K562 (cell line): Measurements from ENCODE around the gene HLF. TPM values are rescaled to one million over a fixed set of nuclear protein-coding genes. Genes with fewer than 3 reads are reported as not detected.

ENCODE experiments used
- ARNT ChIP-seq, 2 experiments: fragments of 450-650 bp; IDR thresholded peaks; 2 replicates each; pipeline ENCODE4 v1.6.1; 2016; ENCODE audit warnings: mild to moderate bottlenecking in 1 of 2
- BRD4 ChIP-seq: fragments of 200-600 bp; sonication (generic); IDR thresholded peaks from 2 replicates; pipeline ENCODE4 v1.6.1; 2017; ENCODE audit warnings: inconsistent platforms
- ERF ChIP-seq: fragments of 450-650 bp; formaldehyde crosslinking; IDR thresholded peaks from 2 replicates; pipeline ENCODE4 v1.4.0; 2020; ENCODE audit warnings: mild to moderate bottlenecking, mixed read lengths
- HDAC2 ChIP-seq: fragments of 450-650 bp; IDR thresholded peaks from 2 replicates; pipeline ENCODE4 v1.6.1; 2016; ENCODE audit warnings: mild to moderate bottlenecking
- HNRNPUL1 ChIP-seq: fragments of 200-400 bp; formaldehyde crosslinking; IDR thresholded peaks from 2 replicates; pipeline ENCODE4 v1.6.1; 2017; ENCODE audit warnings: low read length
- MYNN ChIP-seq, 2 experiments: sonication (generic); formaldehyde crosslinking in 1 of 2; IDR thresholded peaks; 2 replicates each; pipeline versions ENCODE4 v1.5.0 to v1.6.1; 2016 to 2020; ENCODE audit warnings: antibody characterized with exemption in 1 of 2, missing genetic modification reagents in 1 of 2
- NCOA4 ChIP-seq: fragments of 450-650 bp; IDR thresholded peaks from 2 replicates; pipeline ENCODE4 v1.6.1; 2018; ENCODE audit warnings: mild to moderate bottlenecking; ENCODE audit not compliant: partially characterized antibody
- NFE2 ChIP-seq: IDR thresholded peaks from 2 replicates; pipeline ENCODE4 v1.6.1; 2014; ENCODE audit warnings: antibody characterized with exemption, low read depth
- RHOXF2B ChIP-seq: fragments of 250-450 bp; sonication (Bioruptor Pico); conservative IDR thresholded peaks from 2 replicates; pipeline ENCODE4 v1.5.1; 2021
- SMAD1 ChIP-seq: fragments of 150-350 bp; IDR thresholded peaks from 2 replicates; pipeline ENCODE4 v1.6.1; 2014; ENCODE audit warnings: low read length, low read depth; ENCODE audit not compliant: partially characterized antibody
- SREBF1 ChIP-seq: fragments of 150-350 bp; IDR thresholded peaks from 2 replicates; pipeline ENCODE4 v1.6.1; 2014; ENCODE audit warnings: antibody characterized with exemption, low read depth, low read length, borderline replicate concordance
- TCF7 ChIP-seq: sonication (generic); IDR thresholded peaks from 2 replicates; pipeline ENCODE4 v1.6.1; 2016; ENCODE audit warnings: antibody characterized with exemption, borderline replicate concordance
- ZNF12 ChIP-seq: sonication (generic); formaldehyde crosslinking; IDR thresholded peaks from 2 replicates; pipeline ENCODE4 v1.4.0; 2020; ENCODE audit warnings: mild to moderate bottlenecking, missing genetic modification reagents
- ZNF445 ChIP-seq: fragments of 250-450 bp; sonication (Bioruptor Pico); IDR thresholded peaks from 2 replicates; pipeline ENCODE4 v1.4.0; 2020; ENCODE audit warnings: low read depth, mild to moderate bottlenecking, moderate library complexity
- polyA plus RNA-seq, 8 experiments: library from polyadenylated mRNA; depleted of rRNA in 4 of 8; stranded (reverse) in 5 of 8; unstranded in 3 of 8; fragments of >200 nt; fragmentation: Nextera tagmentation in 2 of 8; fragmentation: Illumina TruSeq in 1 of 8; extraction: Ambion mirVana in 2 of 8; extraction: Trizol in 1 of 8; gene quantifications; 2 replicates each; pipeline versions ENCODE4 v1.2.1 to v1.2.3, GENCODE V29; 2011 to 2014; ENCODE audit warnings: inconsistent platforms in 1 of 8, missing spikeins in 1 of 8
- total RNA-seq, 7 experiments: library from RNA; depleted of rRNA in 6 of 7; stranded (reverse); fragments of >200 nt in 6 of 7; fragmentation: Illumina TruSeq in 2 of 7; extraction: Trizol in 2 of 7; gene quantifications; 2 replicates each; pipeline versions ENCODE4 v1.2.1 to v1.2.3, GENCODE V29; 2011 to 2021; ENCODE audit warnings: low replicate concordance in 1 of 7
- TF ChIP-seq, protein P1 (sequence below): fragments of 450-650 bp; IDR thresholded peaks from 2 replicates; pipeline ENCODE4 v1.6.1; 2016; ENCODE audit warnings: borderline replicate concordance
- TF ChIP-seq, protein P2 (sequence below): sonication (generic); formaldehyde crosslinking; IDR thresholded peaks from 2 replicates; pipeline ENCODE4 v1.8.1; 2022; ENCODE audit warnings: missing genetic modification reagents
- TF ChIP-seq, protein P3 (sequence below): sonication (generic); formaldehyde crosslinking; IDR thresholded peaks from 2 replicates; pipeline ENCODE4 v1.8.0; 2022; ENCODE audit warnings: mild to moderate bottlenecking, missing genetic modification reagents
- TF ChIP-seq, protein P4 (sequence below): fragments of 450-650 bp; formaldehyde crosslinking; IDR thresholded peaks from 2 replicates; pipeline ENCODE4 v1.4.0; 2020; ENCODE audit warnings: mild to moderate bottlenecking, moderate library complexity
- TF ChIP-seq, protein P5 (sequence below): fragments of 450-650 bp; IDR thresholded peaks from 2 replicates; pipeline ENCODE4 v1.6.1; 2016
- TF ChIP-seq, protein P6 (sequence below), 2 experiments: fragments of 200-800 bp in 1 of 2; sonication (Bioruptor generic) in 1 of 2; sonication (generic) in 1 of 2; formaldehyde crosslinking in 1 of 2; IDR thresholded peaks in 1 of 2; conservative IDR thresholded peaks in 1 of 2; 2 replicates each; pipeline versions ENCODE4 v1.5.0 to v1.6.1; 2016 to 2020; ENCODE audit warnings: missing compliant biosample characterization in 1 of 2, missing genetic modification characterization in 1 of 2, missing genetic modification reagents in 1 of 2

HLF gene
- total and polyA plus RNA-seq, 9 of the 15 experiments (the other 6 are each of a cell fraction or from before 2014, with no cell fraction given), result 0.03 to 0.24 (median 0.09) TPM

DNA sequence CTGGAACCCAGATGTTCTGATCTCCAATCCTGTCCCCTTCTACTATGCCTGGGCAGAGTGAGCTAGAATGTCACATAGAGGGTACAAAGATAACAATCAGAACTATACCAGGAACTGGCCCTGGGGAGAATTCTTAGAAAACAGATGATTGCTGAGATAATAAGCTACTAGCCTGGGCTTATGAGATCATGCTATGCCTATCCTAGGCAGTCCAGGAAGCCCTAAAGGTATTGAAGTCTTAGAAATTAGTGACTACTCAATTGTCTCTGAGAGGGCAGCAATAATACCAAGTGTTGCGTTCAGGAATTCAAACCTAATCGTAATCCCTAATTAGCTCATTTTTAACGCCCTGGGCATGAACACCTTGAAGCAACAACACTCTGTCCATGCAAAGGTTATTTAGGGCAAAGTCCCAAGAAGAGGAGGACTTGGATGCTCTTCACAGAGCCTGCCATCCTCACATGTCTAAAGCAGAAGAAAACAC lies 79.8 kb downstream of the HLF start (continued):
- TF ChIP-seq, protein P1, sequence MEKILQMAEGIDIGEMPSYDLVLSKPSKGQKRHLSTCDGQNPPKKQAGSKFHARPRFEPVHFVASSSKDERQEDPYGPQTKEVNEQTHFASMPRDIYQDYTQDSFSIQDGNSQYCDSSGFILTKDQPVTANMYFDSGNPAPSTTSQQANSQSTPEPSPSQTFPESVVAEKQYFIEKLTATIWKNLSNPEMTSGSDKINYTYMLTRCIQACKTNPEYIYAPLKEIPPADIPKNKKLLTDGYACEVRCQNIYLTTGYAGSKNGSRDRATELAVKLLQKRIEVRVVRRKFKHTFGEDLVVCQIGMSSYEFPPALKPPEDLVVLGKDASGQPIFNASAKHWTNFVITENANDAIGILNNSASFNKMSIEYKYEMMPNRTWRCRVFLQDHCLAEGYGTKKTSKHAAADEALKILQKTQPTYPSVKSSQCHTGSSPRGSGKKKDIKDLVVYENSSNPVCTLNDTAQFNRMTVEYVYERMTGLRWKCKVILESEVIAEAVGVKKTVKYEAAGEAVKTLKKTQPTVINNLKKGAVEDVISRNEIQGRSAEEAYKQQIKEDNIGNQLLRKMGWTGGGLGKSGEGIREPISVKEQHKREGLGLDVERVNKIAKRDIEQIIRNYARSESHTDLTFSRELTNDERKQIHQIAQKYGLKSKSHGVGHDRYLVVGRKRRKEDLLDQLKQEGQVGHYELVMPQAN, result no peak
- TF ChIP-seq NCOA4 (no peak), RHOXF2B (CRISPR knock-in tag) (no peak), ERF (CRISPR knock-in tag) (no peak), NFE2 (0 out of 2 replicates have a peak, but pooled peaks have one; percentile 1), MYNN (IDR thresholded peaks at IDR 0.05) (no peak), MYNN (CRISPR knock-in tag; IDR thresholded peaks at IDR 0.05) (no peak), BRD4 (no peak), SMAD1 (peak; percentile 39), ZNF445 (CRISPR knock-in tag) (no peak), HDAC2 (0 out of 2 replicates have a peak, but pooled peaks have one; percentile 40), SREBF1 (no peak), TCF7 (no peak), ZNF12 (no peak), ARNT (IDR thresholded peaks at IDR 0.05) (peak in 1 of 2 experiments; percentile 70; a peak in 1 of 4 replicates), HNRNPUL1 (no peak)
- TF ChIP-seq, protein P2, sequence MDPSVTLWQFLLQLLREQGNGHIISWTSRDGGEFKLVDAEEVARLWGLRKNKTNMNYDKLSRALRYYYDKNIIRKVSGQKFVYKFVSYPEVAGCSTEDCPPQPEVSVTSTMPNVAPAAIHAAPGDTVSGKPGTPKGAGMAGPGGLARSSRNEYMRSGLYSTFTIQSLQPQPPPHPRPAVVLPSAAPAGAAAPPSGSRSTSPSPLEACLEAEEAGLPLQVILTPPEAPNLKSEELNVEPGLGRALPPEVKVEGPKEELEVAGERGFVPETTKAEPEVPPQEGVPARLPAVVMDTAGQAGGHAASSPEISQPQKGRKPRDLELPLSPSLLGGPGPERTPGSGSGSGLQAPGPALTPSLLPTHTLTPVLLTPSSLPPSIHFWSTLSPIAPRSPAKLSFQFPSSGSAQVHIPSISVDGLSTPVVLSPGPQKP (CRISPR knock-in tag), result no peak
- TF ChIP-seq, protein P3, sequence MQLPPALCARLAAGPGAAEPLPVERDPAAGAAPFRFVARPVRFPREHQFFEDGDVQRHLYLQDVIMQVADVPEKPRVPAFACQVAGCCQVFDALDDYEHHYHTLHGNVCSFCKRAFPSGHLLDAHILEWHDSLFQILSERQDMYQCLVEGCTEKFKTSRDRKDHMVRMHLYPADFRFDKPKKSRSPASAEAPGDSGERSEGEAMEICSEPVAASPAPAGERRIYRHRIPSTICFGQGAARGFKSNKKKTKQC, result no peak
- TF ChIP-seq, protein P4, sequence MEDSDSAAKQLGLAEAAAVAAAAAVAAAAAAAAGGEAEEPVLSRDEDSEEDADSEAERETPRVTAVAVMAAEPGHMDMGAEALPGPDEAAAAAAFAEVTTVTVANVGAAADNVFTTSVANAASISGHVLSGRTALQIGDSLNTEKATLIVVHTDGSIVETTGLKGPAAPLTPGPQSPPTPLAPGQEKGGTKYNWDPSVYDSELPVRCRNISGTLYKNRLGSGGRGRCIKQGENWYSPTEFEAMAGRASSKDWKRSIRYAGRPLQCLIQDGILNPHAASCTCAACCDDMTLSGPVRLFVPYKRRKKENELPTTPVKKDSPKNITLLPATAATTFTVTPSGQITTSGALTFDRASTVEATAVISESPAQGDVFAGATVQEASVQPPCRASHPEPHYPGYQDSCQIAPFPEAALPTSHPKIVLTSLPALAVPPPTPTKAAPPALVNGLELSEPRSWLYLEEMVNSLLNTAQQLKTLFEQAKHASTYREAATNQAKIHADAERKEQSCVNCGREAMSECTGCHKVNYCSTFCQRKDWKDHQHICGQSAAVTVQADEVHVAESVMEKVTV (CRISPR knock-in tag), result no peak
- TF ChIP-seq, protein P5, sequence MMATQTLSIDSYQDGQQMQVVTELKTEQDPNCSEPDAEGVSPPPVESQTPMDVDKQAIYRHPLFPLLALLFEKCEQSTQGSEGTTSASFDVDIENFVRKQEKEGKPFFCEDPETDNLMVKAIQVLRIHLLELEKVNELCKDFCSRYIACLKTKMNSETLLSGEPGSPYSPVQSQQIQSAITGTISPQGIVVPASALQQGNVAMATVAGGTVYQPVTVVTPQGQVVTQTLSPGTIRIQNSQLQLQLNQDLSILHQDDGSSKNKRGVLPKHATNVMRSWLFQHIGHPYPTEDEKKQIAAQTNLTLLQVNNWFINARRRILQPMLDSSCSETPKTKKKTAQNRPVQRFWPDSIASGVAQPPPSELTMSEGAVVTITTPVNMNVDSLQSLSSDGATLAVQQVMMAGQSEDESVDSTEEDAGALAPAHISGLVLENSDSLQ, result peak; percentile 42; the same call in 1 of the 2 replicates
- TF ChIP-seq, protein P6, sequence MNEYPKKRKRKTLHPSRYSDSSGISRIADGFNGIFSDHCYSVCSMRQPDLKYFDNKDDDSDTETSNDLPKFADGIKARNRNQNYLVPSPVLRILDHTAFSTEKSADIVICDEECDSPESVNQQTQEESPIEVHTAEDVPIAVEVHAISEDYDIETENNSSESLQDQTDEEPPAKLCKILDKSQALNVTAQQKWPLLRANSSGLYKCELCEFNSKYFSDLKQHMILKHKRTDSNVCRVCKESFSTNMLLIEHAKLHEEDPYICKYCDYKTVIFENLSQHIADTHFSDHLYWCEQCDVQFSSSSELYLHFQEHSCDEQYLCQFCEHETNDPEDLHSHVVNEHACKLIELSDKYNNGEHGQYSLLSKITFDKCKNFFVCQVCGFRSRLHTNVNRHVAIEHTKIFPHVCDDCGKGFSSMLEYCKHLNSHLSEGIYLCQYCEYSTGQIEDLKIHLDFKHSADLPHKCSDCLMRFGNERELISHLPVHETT (CRISPR knock-in tag; conservative IDR thresholded peaks at IDR 0.05 in 1 of 2, IDR thresholded peaks at IDR 0.05 in 1 of 2), result peak in 1 of 2 experiments; percentile 70; a peak in 2 of 4 replicates
